ENCODE data around the gene RCE1. TPM values are rescaled to one million over a fixed set of nuclear protein-coding genes. Genes with fewer than 3 reads are reported as not detected.

RCE1 gene
- total and polyA plus RNA-seq, 2 experiments from 2014 or later = 19.8 to 41.4 TPM

GRCh38 chr11:66894141-66894540 lies 50.9 kb downstream of the RCE1 start:
- no peaks in the 10 kb centered on the region for H3K36me3 ChIP-seq (replicated peaks; ENCODE audit: insufficient read depth, low read depth)
- peaks cover 8% of the 10 kb centered on the region for H3K79me2 ChIP-seq
- H3K9me2 ChIP-seq (replicated peaks; ENCODE audit: insufficient read depth) = no peaks in the 10 kb centered on the region
- 58% methylated on average over 2 of the region's 2 CpGs for WGBS (ENCODE audit: low lambda C conversion rate, missing lambda C conversion rate)
- no peak overlapping the region for H3K4me2 ChIP-seq
- H3K27me3 ChIP-seq = no peaks in the 10 kb centered on the region
- H3K9me3 ChIP-seq (ENCODE audit: low read depth) = no peaks in the 10 kb centered on the region
- H3K4me3 ChIP-seq = no peak overlapping the region
- TF ChIP-seq, protein P1, sequence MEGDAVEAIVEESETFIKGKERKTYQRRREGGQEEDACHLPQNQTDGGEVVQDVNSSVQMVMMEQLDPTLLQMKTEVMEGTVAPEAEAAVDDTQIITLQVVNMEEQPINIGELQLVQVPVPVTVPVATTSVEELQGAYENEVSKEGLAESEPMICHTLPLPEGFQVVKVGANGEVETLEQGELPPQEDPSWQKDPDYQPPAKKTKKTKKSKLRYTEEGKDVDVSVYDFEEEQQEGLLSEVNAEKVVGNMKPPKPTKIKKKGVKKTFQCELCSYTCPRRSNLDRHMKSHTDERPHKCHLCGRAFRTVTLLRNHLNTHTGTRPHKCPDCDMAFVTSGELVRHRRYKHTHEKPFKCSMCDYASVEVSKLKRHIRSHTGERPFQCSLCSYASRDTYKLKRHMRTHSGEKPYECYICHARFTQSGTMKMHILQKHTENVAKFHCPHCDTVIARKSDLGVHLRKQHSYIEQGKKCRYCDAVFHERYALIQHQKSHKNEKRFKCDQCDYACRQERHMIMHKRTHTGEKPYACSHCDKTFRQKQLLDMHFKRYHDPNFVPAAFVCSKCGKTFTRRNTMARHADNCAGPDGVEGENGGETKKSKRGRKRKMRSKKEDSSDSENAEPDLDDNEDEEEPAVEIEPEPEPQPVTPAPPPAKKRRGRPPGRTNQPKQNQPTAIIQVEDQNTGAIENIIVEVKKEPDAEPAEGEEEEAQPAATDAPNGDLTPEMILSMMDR (IDR thresholded peaks at IDR 0.05; ENCODE audit: poor library complexity) = no peak
- TF ChIP-seq EZH2 (IDR thresholded peaks at IDR 0.05; ENCODE audit: borderline replicate concordance) = no peak
- TF ChIP-seq EZH2phosphoT487 (IDR thresholded peaks at IDR 0.05; ENCODE audit: low read depth, severe bottlenecking, unreplicated experiment) = no peak
- no peak for DNase-seq (ENCODE audit: low spot score)
- H3K27ac ChIP-seq = no peak overlapping the region
- no peaks in the 10 kb centered on the region for H3K4me1 ChIP-seq (ENCODE audit: insufficient read depth)
- H4K20me1 ChIP-seq (ENCODE audit: insufficient read depth, poor library complexity, severe bottlenecking) = no peaks in the 10 kb centered on the region
- H2AFZ ChIP-seq = no peak overlapping the region

Other genes starting within 250 kb of the RCE1 start
- 29.5 and 31.1 TPM in 2 replicates for gene RBM14, start 226.8 kb upstream of the RCE1 start, total RNA-seq
- gene RBM14, start 226.8 kb upstream of the RCE1 start, polyA plus RNA-seq = 66.3 and 70.7 TPM in 2 replicates
- 129 and 150 TPM in 2 replicates for gene RBM4, start 204.7 kb upstream of the RCE1 start, total RNA-seq
- 139 and 151 TPM in 2 replicates for gene RBM4, start 204.7 kb upstream of the RCE1 start, polyA plus RNA-seq
- 25.7 and 26.7 TPM in 2 replicates for gene RBM4B, start 165.6 kb upstream of the RCE1 start, total RNA-seq
- gene RBM4B, start 165.6 kb upstream of the RCE1 start, polyA plus RNA-seq = 32.4 and 33.4 TPM in 2 replicates
- gene SPTBN2, start 114.2 kb upstream of the RCE1 start, total RNA-seq = 115 and 152 TPM in 2 replicates
- gene SPTBN2, start 114.2 kb upstream of the RCE1 start, polyA plus RNA-seq = 177 and 183 TPM in 2 replicates
- 12.5 and 15.8 TPM in 2 replicates for gene LRFN4, start 13.6 kb downstream of the RCE1 start, total RNA-seq
- gene LRFN4, start 13.6 kb downstream of the RCE1 start, polyA plus RNA-seq = 14.3 and 30.2 TPM in 2 replicates
- 39.7 and 47.4 TPM in 2 replicates for gene PC, start 114.9 kb downstream of the RCE1 start, total RNA-seq
- gene PC, start 114.9 kb downstream of the RCE1 start, polyA plus RNA-seq = 57.9 and 78.1 TPM in 2 replicates
- gene C11orf86, start 131.9 kb downstream of the RCE1 start, total RNA-seq = 1.5 and 3.4 TPM in 2 replicates
- 0.34 and 2.6 TPM in 2 replicates for gene C11orf86, start 131.9 kb downstream of the RCE1 start, polyA plus RNA-seq
- 0.08 and 0.27 TPM in 2 replicates for gene SYT12, start 179.7 kb downstream of the RCE1 start, total RNA-seq
- 0.50 and 1.8 TPM in 2 replicates for gene SYT12, start 179.7 kb downstream of the RCE1 start, polyA plus RNA-seq
- 43.3 and 47.0 TPM in 2 replicates for gene RHOD, start 213.4 kb downstream of the RCE1 start, total RNA-seq
- gene RHOD, start 213.4 kb downstream of the RCE1 start, polyA plus RNA-seq = 55.5 and 77.6 TPM in 2 replicates